ENCODE results near the gene TMEM120B. TPM values are rescaled to one million over a fixed set of nuclear protein-coding genes. Genes with fewer than 3 reads are reported as not detected.
A peak's percentile ranks its signal among the peaks of the same experiment; 100 is the strongest.

TMEM120B gene
- total RNA-seq, 6 donors from 2014 or later = 8.9 to 23.0 (median 14.2) TPM

GRCh38 chr12:121775501-121775900, 62.9 kb downstream of the TMEM120B start:
- Histone ChIP-seq H3K9me3 (no peaks in the 10 kb centered on the region), H3K36me3 (peaks cover 0 to 12% (median 1%) of the 10 kb centered on the region in 4 donors), H3K27me3 (no peaks in the 10 kb centered on the region), H3K27ac (peak overlapping the region; percentile 34 to 60 (median 46)), H3K4me1 (peaks cover 12 to 31% (median 18%) of the 10 kb centered on the region in 4 donors), H3K4me3 (no peak overlapping the region)
- WGBS, 2 donors = 75 to 77% methylated on average over 16 of the region's 16 CpGs
- peak in 1 of 2 donors; percentile 61 for DNase-seq
- no peak for ATAC-seq (ENCODE audit: low FRiP score in 2 of 2)
- TF ChIP-seq EP300 (IDR thresholded peaks at IDR 0.05) (no peak), POLR2A (IDR thresholded peaks at IDR 0.05) (no peak), CTCF (IDR thresholded peaks at IDR 0.05) (no peak), POLR2AphosphoS5 (IDR thresholded peaks at IDR 0.05) (no peak)

- peak overlapping the region in 3 of 4 donors; percentile 34 to 57 (median 35) for H3K27ac ChIP-seq
- TF ChIP-seq POLR2A (IDR thresholded peaks at IDR 0.05) (no peak), POLR2AphosphoS5 (IDR thresholded peaks at IDR 0.05) (no peak), EP300 (IDR thresholded peaks at IDR 0.05) (no peak), CTCF (IDR thresholded peaks at IDR 0.05) (peak; percentile 80 to 93 (median 92))
- WGBS, 2 donors = 23 to 38% methylated on average over 10 to 19 of the region's 24 CpGs
- H3K4me1 ChIP-seq = peaks cover 14 to 31% (median 21%) of the 10 kb centered on the region in 4 donors
- no peaks in the 10 kb centered on the region for H3K27me3 ChIP-seq
- H3K9me3 ChIP-seq = no peaks in the 10 kb centered on the region
- H3K36me3 ChIP-seq = peaks cover 0 to 19% (median 6%) of the 10 kb centered on the region in 4 donors
- no peak overlapping the region for H3K4me3 ChIP-seq
- ATAC-seq (ENCODE audit: low FRiP score in 2 of 2) = peak; percentile 68 to 84
- peak; percentile 87 to 94 for DNase-seq
Measured at GRCh38 chr12:121776190-121777098, 63.9 kb downstream of the TMEM120B start.

- 64 to 76% methylated on average over 12 to 17 of the region's 17 CpGs for WGBS, 2 donors
- no peaks in the 10 kb centered on the region for H3K9me3 ChIP-seq
Measured at GRCh38 chr12:121778567-121779421, 66.2 kb downstream of the TMEM120B start.

More at GRCh38 chr12:121778567-121779421, 66.2 kb downstream of the TMEM120B start:
- Histone ChIP-seq H3K4me1 (peaks cover 23 to 35% (median 27%) of the 10 kb centered on the region in 4 donors), H3K27me3 (no peaks in the 10 kb centered on the region), H3K4me3 (no peak overlapping the region), H3K27ac (peak overlapping the region; percentile 27 to 54 (median 40)), H3K36me3 (peaks cover 0 to 19% (median 6%) of the 10 kb centered on the region in 4 donors)
- no peak for ATAC-seq (ENCODE audit: low FRiP score in 2 of 2)
- TF ChIP-seq CTCF (IDR thresholded peaks at IDR 0.05) (no peak), POLR2A (IDR thresholded peaks at IDR 0.05) (no peak), POLR2AphosphoS5 (IDR thresholded peaks at IDR 0.05) (no peak), EP300 (IDR thresholded peaks at IDR 0.05) (no peak)
- peak in 1 of 2 donors; percentile 46 for DNase-seq

All from upper lobe of left lung (tissue), 6 donors.